Lower leg skin (tissue), 3 donors: ENCODE results near the gene S1PR3.

ENCODE experiments used
- CTCF ChIP-seq, 3 donors: fragments of 450-650 bp; IDR thresholded peaks; one replicate each; pipeline ENCODE4 v1.5.1; 2016; ENCODE audit warnings: antibody characterized with exemption in 3 of 3, mild to moderate bottlenecking in 3 of 3, moderate library complexity in 2 of 3
- POLR2A ChIP-seq, 2 donors: fragments of 450-650 bp; IDR thresholded peaks; one replicate each; pipeline ENCODE4 v1.6.1; 2016 to 2017; ENCODE audit warnings: antibody characterized with exemption in 2 of 2, mild to moderate bottlenecking in 1 of 2, moderate library complexity in 1 of 2

DNA sequence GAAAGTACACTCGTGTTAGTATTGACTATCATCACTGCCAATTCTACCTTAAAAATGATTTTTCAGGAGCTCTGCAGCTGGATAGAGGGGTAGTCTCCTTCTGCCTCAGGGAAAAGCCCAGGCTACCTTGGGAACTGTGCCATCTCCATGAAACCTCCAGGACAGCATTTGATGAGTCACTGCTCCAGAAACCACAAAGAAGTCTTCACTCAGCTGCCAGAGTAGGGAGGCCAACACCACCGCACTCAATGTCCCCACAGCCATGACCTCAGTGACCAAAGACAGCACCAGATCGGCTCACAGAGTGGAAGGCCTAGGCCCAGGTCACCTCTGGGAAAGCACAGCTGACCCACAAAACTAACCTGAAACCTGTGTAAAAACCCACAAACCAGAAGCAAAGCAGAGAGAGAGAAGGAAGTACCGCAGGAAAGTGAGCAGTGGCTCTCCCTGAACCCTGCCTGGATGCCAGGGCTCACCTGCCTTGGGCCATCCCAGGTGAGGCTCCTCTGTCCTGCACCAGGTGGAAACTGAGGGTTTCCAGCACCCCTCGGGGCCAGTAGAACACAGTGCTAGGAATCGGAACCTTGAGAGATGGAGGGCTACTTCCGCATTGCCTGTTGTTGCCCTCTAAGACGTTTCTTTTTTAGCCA is 30.0 kb downstream of the S1PR3 start:
- no peak for TF ChIP-seq CTCF (IDR thresholded peaks at IDR 0.05)
- no peak for TF ChIP-seq POLR2A (IDR thresholded peaks at IDR 0.05)
